Fibroblast of the aortic adventitia (primary cell): ENCODE data around the gene FRMD4B. TPM values are rescaled to one million over a fixed set of nuclear protein-coding genes. Genes with fewer than 3 reads are reported as not detected.
"Not testable (repeated sequence)": the region's sequence is repeated elsewhere in the genome, so short reads cannot be mapped to it uniquely, and the experiment has no call there.

Experiments used
- DNase-seq: peaks from one replicate; pipeline ENCODE4 v3.0.0-alpha.2; 2010; ENCODE audit warnings: low read depth
- H3K4me3 ChIP-seq: 2 replicates; pipeline ENCODE4 v1.5.1; 2011; ENCODE audit warnings: low read depth, mild to moderate bottlenecking, control low read depth, low read length, moderate library complexity
- CTCF ChIP-seq: IDR thresholded peaks from 2 replicates; pipeline ENCODE4 v1.5.1; 2011; ENCODE audit warnings: mild to moderate bottlenecking, low read length, control low read depth, inconsistent platforms; ENCODE audit not compliant: insufficient read depth
- total RNA-seq: library from RNA; depleted of rRNA; stranded (reverse); fragments of >200 nt; gene quantifications from 2 replicates; pipeline ENCODE4 v1.2.3, GENCODE V29; 2012; ENCODE audit warnings: low replicate concordance

FRMD4B gene
- total RNA-seq, 1 donor, result 0.81 TPM

- H3K4me3 ChIP-seq, result no peak overlapping the region
- TF ChIP-seq CTCF, result no peak
- no peak for DNase-seq
Observed at GRCh38 chr3:69271098-69271497, 114.8 kb downstream of the FRMD4B start.

GRCh38 chr3:69266585-69266984 lies 119.3 kb downstream of the FRMD4B start:
- TF ChIP-seq CTCF, result no peak
- no peak for DNase-seq
- no peak overlapping the region for H3K4me3 ChIP-seq

- H3K4me3 ChIP-seq, DNase-seq: not testable (repeated sequence)
Observed at GRCh38 chr3:69266071-69266470, 119.8 kb downstream of the FRMD4B start.

GRCh38 chr3:69260843-69261405 lies 125.0 kb downstream of the FRMD4B start:
- peak; percentile 4 for DNase-seq
- not testable (repeated sequence) for H3K4me3 ChIP-seq

GRCh38 chr3:69260216-69260787 lies 125.6 kb downstream of the FRMD4B start:
- no peak for TF ChIP-seq CTCF
- no peak overlapping the region for H3K4me3 ChIP-seq
- no peak for DNase-seq

- H3K4me3 ChIP-seq, result no peak overlapping the region
- no peak for DNase-seq
- TF ChIP-seq CTCF, result no peak
Observed at GRCh38 chr3:69259125-69259524, 126.8 kb downstream of the FRMD4B start.

GRCh38 chr3:69255928-69256327 lies 130.0 kb downstream of the FRMD4B start:
- TF ChIP-seq CTCF, result no peak
- DNase-seq, result no peak
- H3K4me3 ChIP-seq, result no peak overlapping the region

- no peak for TF ChIP-seq CTCF
- H3K4me3 ChIP-seq, result no peak overlapping the region
Observed at GRCh38 chr3:69254351-69254750, 131.5 kb downstream of the FRMD4B start.

More at GRCh38 chr3:69254351-69254750, 131.5 kb downstream of the FRMD4B start:
- DNase-seq, result no peak
